Measurements from ENCODE around the gene GNL3. TPM values are rescaled to one million over a fixed set of nuclear protein-coding genes. Genes with fewer than 3 reads are reported as not detected.

The GNL3 gene
- total RNA-seq, 1 experiment from 2014 or later, result 205 TPM

- no peak overlapping the region for H3K27ac ChIP-seq (ENCODE audit: low read depth, low read length)
- TF ChIP-seq SRF (IDR thresholded peaks at IDR 0.05; ENCODE audit: low read depth) (no peak), ZFX (IDR thresholded peaks at IDR 0.05) (no peak), SIN3A (IDR thresholded peaks at IDR 0.05; ENCODE audit: low read depth) (no peak), SP1 (IDR thresholded peaks at IDR 0.05; ENCODE audit: low read depth) (no peak), EZH2 (IDR thresholded peaks at IDR 0.05) (no peak), CTCF (IDR thresholded peaks at IDR 0.05 in 2 of 3, conservative IDR thresholded peaks at IDR 0.05 in 1 of 3; ENCODE audit: borderline replicate concordance in 1 of 3, insufficient read depth in 1 of 3, low read depth in 2 of 3, low read length in 2 of 3) (no peak), JUND (IDR thresholded peaks at IDR 0.05) (no peak), FOSL1 (IDR thresholded peaks at IDR 0.05; ENCODE audit: low read depth) (no peak)
- TF ChIP-seq, protein P1, sequence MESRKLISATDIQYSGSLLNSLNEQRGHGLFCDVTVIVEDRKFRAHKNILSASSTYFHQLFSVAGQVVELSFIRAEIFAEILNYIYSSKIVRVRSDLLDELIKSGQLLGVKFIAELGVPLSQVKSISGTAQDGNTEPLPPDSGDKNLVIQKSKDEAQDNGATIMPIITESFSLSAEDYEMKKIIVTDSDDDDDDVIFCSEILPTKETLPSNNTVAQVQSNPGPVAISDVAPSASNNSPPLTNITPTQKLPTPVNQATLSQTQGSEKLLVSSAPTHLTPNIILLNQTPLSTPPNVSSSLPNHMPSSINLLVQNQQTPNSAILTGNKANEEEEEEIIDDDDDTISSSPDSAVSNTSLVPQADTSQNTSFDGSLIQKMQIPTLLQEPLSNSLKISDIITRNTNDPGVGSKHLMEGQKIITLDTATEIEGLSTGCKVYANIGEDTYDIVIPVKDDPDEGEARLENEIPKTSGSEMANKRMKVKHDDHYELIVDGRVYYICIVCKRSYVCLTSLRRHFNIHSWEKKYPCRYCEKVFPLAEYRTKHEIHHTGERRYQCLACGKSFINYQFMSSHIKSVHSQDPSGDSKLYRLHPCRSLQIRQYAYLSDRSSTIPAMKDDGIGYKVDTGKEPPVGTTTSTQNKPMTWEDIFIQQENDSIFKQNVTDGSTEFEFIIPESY (IDR thresholded peaks at IDR 0.05; ENCODE audit: extremely low read depth, insufficient replicate concordance, low read length), result no peak
- H3K79me2 ChIP-seq (ENCODE audit: insufficient read depth, low read length), result no peaks in the 10 kb centered on the region
- no peak for DNase-seq (ENCODE audit: low read depth, low spot score)
- intact Hi-C loops (cut with micrococcal nuclease), result no loop called here
- no peaks in the 10 kb centered on the region for H3K9me3 ChIP-seq (ENCODE audit: control insufficient read depth in 1 of 2, insufficient read depth in 1 of 2, low read depth in 1 of 2, low read length in 2 of 2)
- no peaks in the 10 kb centered on the region for H3K9me2 ChIP-seq (ENCODE audit: insufficient read depth)
- H3K9ac ChIP-seq (ENCODE audit: low read length), result no peak overlapping the region
- ATAC-seq, result no peak
- H3K4me3 ChIP-seq (replicated peaks in 1 of 2; ENCODE audit: low read depth in 1 of 2, low read length in 2 of 2), result no peak overlapping the region
- H3K36me3 ChIP-seq (ENCODE audit: control insufficient read depth in 1 of 2, insufficient read depth in 2 of 2, low read length in 2 of 2), result peaks cover 0 to 3% of the 10 kb centered on the region in 2 experiments; a peak in 1 of 4 replicates
- no peak overlapping the region for H2AFZ ChIP-seq (ENCODE audit: low read depth, low read length, poor library complexity, severe bottlenecking)
- no peaks in the 10 kb centered on the region for H3K4me1 ChIP-seq (ENCODE audit: control insufficient read depth in 1 of 2, insufficient read depth in 2 of 2, low read length in 2 of 2)
- no TSS peak for BruUV-seq (replicated peaks)
- ChIA-PET RAD21 (ENCODE audit: low non-redundant PET in 1 of 2, low total read pairs in 2 of 2, uncharacterized antibody in 2 of 2, unreplicated experiment in 2 of 2) (no interaction called here), CTCF (no interaction called here), POLR2A (no interaction called here)
- no peaks in the 10 kb centered on the region for H4K20me1 ChIP-seq (ENCODE audit: insufficient read depth)
- H3K4me2 ChIP-seq (ENCODE audit: low read length), result no peak overlapping the region
- no peaks in the 10 kb centered on the region for H3K27me3 ChIP-seq (ENCODE audit: insufficient read depth, low read length)
Observed at GRCh38 chr3:52722491-52722890, 36.7 kb downstream of the GNL3 start.

Measured in HCT116 (cell line).